G401.6 (cell line): ENCODE data around the gene AUTS2.

Experiments used
- FAIRE-seq: peaks from 2 replicates; lab custom pipeline; 2012; peaks lifted over from hg19 to GRCh38; lab: Jason Lieb, UNC

AUTS2 gene

DNA sequence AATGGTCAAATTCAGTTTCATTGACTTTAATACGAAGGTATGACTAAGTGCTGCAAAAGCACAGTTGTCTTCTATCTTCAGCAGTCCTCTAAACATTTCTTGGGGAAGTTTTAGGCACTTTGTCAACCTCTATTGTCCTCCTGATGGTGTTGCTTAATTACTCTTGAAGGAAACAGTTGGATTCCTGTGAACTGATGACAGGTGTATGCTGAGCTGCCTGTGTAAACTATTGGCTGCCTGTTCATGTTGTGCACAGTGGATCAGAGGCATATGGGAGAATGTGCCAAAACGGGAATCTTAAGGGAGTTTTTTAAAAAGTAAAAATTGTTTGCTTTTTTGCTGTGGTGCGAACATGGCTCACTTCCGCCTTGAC lies 221.0 kb downstream of the AUTS2 start:
- no peak for FAIRE-seq

DNA sequence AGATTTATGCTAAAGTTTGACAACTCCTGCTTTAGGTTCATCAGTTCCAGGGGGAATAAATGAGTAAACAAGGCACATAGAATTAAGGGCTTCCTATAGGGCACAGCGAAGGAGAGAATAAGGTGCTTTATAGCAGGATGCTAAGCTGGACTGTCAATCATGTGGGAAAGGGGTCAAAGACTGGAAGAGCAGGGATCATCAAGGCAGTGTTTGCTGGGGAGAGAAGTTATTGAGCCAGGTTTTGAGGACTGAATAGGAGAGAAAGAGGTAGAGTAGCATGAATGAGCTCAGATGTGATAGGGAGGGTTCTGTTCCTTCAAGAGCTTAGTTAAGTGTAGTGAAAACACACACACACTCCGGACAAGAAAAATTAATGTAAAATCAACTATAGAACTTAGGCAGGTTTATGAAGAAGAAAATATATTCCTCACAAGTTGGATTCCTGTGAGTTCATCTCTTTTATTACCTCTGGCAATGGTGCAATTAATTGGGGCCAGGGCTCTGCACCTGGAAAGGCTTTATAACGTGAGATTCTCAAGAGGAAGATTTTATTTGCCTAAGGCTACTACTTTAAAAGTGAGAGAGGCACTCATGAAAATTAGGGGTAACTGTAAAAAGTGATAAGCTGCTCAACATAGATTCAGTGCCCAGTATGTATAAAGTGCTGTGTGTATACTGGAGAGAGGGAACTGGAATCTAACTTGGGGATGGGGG lies 222.4 kb downstream of the AUTS2 start:
- FAIRE-seq: no peak

DNA sequence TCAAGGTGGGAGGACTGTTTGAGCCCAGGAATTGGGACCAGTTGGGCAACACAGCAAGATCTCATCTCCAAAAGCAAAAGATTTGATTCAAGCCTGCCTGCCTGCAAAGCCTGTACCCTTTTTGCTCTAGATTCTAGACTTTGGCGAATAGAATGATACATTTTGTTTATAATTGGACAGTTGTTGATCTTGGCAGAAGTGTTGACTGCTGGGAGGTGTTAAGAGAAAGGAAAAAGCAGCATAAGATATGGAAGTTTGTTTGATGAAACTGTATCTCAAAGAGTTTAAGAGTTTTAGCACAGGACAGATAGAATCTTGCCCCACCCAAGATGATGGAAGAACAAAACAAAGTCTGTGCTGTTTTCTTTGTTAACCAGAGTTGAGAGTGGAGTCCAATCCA lies 224.1 kb downstream of the AUTS2 start:
- FAIRE-seq: no peak

DNA sequence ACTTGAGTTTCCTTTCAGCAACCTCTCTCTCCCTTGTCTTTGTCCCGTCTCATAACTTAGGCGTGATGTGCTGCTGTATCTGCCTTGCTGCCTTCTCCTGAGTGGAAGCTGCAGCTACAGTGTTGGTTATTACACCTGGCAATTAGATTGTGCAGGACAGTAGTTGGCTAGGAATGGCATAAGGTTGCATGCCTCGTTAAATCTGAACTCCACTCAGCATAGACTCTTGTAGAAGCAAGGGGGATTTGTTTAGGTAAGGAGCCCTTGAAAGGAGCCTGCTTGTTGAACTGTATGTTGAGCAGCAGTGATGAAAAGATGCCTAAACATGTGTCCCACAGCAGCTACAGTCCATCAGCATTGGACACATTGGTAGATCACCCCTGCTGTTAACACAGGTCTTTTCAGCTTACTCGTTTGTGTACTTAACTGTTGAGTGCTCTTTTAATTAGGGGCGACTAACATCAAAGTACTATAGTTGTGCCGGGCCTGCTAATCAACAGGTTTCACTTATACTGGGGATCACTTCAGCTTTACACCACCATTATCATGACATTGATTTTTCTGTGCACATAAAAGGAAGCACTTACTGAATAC lies 225.0 kb downstream of the AUTS2 start:
- FAIRE-seq: no peak

DNA sequence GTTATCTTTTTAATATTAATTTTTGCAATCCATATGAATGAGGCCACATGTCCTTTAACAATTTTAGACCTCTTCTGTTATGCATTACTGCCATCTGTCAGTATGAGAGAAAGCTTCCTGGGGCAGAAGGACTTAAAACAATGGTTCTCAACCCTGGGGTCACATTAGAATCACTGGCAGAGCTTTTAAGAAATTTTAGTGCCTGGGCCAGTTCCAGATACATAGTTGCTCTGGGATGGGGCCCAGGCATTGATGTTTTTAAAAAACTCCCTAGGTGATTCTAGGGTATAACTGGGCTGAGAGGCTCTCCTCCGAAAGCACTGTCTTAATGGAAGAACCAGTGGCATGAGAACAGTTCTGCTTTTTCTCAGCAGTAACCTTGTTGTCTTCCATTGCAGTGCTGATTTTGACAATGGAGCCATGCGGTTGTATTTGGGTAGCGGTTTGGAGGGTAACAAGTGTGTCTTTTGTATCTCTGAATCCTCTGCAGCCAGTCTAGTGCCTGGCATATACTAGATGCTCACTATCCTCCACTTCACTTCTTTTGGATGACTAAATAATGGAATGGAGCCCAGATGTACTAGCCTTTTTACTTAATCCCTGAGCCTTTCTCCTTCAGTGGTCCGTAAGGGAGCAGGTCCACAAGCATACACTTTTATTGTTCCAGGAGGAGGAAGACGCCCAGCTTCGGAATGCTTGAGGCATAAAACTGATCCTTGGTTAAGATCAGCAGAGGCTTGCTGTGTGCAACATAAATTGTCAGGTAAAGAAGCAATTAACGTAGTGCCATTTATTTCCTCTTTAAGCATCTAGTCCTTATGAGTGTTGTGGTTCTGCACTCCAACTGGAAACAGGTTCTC lies 227.1 kb downstream of the AUTS2 start:
- no peak for FAIRE-seq

DNA sequence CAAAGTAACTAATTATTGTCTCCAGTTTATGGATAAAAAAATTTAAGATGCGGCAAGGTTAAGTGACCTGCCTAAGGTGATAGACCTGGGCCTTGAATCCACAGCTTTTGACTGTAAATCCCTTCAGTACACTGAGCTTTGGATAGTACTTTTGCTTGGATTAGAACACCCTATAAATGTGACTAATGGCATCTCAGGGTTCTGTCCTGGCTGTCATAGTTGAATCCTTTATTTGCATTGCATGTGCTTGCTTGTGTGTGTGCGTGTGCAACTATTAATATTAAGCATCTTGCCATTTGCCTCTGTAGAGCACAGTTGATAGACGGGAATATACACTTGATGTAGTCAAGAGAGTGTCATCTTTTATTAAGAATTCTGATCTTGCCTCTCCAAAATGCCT lies 228.0 kb downstream of the AUTS2 start:
- no peak for FAIRE-seq

DNA sequence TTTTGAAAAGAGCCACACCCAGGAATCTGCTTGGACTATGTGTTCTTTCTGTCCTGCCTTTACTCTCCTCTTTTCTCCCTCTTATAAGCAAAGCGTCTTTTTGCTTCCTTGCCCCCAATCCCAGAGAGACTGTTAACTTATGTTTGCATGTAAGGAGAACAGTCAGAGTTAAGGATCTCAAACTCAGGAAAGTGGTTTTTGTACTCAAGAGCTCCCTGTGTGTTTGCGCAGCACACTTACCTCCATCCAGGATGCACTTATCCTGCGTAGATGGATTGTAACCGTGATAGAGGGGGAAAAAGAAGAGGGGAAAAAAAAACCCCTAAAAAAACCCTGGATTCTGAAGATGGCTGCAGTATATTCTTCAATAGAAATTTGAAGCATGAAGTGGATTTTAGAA lies 228.9 kb downstream of the AUTS2 start:
- no peak for FAIRE-seq

DNA sequence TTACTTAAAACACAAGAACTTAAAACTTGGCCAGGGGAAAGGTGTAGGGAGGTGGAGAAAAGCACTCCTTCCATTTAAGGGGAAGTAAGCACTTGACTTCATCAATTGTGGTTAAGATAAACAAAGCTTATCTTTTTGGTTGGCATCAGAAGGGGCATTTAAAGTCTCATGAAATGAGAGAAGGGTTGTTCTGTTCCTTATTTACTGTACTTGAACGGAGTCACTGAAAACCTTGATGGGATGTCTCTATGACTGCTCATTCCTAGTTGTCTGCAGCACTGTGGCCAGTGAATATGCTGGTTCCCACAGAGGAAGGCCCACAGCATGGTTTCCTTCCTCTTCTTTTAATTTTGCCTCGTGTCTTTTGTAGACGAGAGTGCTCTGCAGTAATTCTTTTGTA lies 229.3 kb downstream of the AUTS2 start:
- no peak for FAIRE-seq

DNA sequence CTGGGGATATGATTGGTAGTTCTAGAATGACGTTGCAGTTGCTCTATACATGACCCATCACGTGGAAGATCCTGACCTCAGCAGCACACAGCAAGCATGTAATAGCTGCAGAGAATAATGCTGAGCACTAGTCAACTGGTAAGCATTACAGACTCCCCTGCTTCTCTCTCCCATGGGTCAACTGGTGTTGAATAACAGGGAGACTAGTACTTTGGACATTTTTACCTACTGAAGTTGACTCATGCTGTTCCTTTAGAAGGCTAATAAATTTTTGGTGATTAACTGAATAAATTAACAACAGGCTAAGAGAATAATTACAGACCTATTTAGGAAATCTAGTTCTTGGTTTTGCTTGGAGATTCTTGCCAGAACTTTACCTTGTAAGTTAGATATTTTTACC lies 234.1 kb downstream of the AUTS2 start:
- no peak for FAIRE-seq

DNA sequence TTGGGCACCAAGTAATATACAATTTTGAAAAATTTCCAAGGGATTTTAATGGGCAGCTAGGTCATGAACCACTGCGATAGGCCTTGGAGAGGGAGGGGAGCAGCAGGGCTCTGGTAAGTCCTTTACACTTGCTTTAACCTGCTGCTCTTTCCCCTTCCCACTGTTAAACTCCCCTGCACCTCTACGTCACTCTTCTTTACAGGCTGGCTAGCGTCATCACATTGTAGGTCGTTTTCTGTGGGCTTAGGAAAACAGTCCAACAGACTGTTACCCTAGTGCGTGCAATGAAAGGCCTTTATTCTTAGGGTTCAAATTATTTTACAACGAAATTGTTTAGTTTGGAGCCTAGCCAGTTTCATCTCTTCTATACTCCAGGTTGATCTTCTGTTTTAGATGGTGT lies 235.7 kb downstream of the AUTS2 start:
- FAIRE-seq: no peak

DNA sequence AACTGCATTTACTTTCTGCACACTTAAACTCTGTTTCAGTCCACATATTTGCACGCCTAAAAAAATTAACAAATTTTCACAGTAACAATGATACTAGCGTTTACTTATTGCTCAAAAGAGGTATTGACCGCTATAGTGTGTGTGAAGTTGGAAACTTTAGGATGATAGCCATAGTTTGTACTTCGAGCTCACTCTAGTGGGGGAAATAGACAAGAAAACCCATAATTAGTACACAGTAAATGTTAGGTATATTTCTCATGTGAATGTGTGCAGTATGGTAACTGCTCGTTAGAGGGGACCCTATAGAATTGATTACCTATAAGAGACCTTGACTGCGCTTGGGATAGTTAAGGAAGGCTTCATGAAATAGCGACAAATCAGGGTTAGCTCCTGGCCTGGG lies 238.4 kb downstream of the AUTS2 start:
- FAIRE-seq: no peak

DNA sequence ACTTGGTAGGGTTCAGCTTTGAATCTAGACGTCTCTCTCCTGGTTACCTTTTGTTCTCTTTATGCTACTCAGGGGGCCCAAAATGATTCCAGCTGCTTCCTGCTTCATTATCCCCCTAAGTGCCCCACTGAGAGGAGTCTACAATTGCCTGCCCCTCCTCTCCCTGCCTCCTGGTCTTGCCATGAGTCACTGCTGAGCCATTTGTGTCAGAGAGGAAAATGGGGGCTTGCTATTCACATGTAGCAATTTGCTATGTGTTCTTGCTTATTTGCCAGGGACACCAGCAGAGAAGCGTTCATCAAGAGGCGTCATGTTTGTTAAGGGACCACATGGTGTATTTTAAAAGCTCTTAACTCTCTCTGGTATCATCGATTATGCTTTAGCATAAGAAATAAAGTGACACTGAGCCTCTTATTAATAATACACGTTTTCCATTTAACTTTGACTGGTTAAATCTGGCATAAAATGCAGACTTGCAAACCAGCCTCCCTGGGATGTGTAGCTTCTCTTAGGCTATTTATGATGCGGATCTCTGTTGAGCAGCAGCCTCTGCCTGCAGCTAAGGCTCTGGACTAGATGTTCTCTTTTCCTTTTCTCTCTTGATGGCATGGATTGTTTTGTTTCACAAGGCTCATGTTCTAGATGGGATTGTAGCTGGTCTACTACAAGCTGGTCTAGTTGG lies 239.3 kb downstream of the AUTS2 start:
- FAIRE-seq: no peak

DNA sequence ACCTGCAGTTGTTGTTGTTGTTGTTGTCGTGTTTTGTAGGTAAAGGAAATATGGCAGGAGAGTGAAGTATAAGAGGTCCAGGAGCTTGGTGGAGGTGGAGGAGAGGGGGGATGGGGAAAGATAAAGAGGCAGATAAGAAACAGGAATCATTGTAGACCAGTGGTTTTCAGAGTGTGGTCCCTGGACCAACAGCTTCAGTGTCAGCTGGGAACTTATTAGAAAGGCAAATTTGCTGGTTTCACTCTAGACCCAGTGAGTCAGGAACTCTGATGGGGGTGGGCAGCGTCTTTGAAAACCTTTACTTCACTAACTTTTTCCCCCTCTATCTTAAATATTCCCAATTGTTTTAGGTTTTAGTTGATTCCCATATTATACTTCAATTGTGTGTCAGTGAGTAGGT lies 241.5 kb downstream of the AUTS2 start:
- no peak for FAIRE-seq

DNA sequence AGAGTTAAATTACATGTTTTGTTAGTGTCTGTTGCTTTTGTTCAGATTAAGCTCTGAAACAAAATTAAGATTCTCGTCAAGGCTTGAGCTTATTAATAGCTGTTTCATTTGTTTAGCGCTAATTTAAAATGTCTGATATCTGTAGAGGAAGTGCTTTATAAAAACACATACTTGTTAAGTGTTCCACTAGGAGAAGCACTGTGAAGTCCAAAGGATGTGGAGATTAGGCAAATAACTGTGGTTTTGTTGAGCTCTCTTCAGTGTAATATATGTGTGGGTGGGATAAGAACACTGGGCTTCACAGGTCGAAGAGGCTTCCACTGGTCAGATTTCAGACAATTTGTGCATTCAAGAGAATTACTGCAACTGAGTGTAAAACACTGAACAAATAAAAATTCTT lies 242.0 kb downstream of the AUTS2 start:
- no peak for FAIRE-seq

DNA sequence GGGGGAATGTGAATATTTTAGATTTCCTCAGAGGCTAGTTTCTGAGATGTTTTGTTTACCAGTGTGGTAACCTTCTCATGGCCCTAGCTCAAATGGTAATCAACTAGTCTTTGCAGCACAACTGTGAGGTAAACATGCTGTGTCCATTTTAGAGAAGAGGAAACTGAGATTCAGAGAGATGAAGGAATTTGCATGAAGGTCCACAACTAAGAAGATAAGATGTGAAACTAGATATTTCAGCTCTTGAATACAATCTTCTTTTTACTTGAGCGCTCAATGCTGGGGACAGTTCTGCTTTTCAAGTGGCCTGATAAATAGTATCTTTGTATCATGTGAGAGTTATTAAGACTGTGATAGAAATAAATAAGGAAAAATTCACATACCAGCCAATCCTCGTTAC lies 245.4 kb downstream of the AUTS2 start:
- FAIRE-seq: no peak

DNA sequence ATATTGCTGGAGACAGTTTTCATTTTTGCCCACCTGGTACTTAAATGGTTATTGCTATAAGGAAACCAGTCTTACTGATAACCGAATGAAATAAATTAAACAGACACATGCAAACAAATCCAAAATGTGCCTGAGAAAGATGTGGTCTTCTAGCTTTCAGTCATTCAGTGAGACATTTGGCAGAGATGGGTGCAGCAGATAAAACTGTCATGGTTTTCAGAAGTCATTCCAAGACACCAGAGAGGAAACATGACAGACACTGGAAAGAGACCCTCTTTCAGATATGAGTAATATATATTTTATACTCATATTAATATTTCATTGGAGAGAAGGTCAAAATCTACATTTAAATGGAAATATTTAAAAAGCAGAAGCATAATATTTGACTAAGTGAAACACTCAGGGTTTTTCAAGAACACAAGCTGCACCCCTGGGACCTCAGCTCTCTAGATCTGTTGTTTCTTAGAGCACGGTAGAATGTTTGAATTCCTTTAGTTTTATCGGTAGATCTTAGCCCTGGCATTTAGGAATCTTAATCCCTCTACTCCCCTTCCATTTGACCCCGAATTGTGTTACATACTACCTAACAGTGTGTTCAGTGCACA lies 246.1 kb downstream of the AUTS2 start:
- no peak for FAIRE-seq

DNA sequence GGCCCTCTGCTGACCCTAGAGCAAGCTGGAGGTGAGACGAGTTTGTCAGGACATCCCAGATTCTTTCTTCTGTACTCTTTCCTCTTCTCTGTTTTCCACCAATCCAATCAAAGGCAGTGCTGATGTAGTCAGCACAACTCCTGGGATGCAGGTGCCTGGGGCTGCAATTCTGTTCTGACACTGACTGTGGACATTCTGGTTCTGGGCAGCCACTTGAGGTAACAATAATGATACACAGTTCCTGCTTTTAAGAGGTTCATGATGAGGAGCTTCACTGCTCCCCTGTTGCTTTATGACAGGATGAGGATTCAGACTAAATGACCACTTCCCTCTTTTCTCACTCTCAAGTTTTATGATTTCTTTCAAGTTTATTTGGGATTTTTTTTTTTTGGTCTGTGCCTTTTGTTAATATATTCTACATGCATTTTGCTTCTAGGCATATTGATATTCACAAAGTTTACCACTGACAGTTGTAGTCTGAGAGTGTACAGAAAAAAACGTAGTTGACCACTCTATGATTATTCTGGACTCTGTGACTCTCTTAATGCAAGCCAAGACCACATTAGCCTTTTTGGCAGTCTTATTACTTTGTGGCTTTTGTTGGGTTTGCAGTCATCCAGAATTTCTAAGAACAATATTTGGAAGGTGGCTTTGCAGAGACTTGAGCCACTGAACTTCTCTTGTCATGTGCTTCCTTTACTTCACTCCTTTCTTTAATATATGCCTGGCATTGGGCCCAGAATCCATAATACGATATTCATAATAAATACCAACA lies 247.6 kb downstream of the AUTS2 start:
- no peak for FAIRE-seq

DNA sequence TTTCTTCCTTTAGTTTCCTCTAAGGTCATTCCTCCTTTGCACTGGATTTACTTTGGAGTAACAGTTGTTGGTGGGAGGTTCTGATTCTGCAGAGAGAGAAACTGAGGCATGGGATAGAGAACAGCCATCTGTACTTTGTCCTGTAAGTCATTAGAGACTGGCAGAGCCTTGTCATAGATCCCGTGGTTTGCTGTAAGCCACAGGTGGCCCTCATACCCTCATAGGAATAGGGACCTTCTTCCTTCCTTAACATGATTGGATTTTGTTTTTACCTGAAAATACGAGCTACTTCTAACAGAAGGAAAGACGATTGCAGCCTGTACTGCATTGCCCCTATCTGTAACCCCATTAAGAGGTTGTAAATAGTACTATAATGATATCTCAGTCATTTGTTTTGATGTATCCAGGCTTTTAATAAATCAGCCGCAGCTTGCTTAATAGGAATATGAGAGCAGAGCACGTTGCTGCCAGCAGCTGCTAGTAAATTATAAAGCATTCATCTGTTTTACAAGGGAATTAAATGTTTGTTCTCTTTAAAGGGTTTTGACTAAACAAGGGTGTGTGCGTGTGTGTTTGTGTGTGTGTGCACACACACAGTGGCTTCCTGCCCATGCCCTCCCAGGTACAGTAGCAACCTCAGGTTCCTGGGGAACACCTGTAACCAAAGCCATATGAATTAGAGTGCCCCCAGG lies 249.8 kb downstream of the AUTS2 start:
- no peak for FAIRE-seq

DNA sequence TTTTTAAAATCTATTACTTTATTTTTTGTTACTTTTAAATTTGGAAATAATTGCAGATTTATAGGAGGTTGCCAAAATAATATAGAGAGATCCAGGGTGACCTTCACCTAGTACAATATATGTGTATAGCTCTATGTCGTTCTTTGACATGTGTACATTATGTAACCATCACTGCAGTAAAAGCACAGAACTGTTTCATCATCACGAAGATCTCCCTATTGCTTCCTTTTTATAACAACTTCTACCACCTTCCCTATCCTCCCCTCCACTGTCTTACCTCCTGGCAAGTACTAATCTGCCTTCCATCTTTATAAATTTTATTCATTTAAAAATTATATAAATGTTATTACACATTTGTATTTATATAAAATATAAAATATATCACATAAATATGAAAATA lies 251.0 kb downstream of the AUTS2 start:
- FAIRE-seq: no peak

DNA sequence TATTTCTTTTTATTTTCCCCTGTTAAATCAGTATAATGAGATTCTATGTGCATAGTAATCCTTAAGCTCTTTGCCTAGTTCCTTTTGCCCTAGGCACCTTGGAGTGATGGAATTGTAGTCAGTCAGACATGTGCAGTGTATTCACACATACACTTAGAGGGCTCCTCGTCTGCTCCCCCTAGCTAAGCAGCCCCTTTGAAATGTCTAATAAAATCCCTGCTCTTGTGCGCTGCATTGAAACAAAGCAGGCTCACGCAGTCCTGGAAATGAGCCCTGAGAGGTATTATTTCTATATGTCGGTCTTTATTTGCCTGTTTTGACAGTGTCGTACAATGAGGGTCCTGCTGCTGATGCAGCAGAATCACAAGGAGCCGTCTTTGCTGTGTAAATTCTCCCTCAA lies 258.7 kb downstream of the AUTS2 start:
- FAIRE-seq: no peak

DNA sequence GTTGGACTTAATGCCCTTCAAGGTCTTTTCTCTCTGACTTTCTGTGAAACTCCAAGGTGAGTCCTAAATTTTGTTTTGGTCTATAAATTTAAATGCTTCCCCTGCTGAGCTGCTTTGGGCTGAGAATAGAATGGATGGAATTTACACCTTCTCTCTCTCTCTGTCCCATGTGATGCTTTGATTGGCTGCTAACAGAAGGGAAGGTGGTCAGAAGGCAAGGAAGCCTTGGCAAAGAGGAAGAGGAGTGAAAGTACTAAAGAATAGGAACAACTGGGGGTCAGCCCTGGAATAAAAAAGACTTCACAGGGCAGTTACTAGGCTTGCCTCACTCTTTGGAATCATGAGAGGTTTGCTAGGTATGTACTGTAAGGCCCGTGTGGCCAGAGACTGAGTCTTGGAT lies 260.2 kb downstream of the AUTS2 start:
- FAIRE-seq: no peak
